OCI-LY7 (cell line): ENCODE data around the gene KLHL4. TPM values are rescaled to one million over a fixed set of nuclear protein-coding genes. Genes with fewer than 3 reads are reported as not detected.
"Not testable (repeated sequence)": the region's sequence is repeated elsewhere in the genome, so short reads cannot be mapped to it uniquely, and the experiment has no call there.

Source experiments
- BruUV-seq: library from RNA; stranded (reverse); fragments of 400-500 nt; replicated peaks from 2 replicates; lab custom pipeline; 2021; lab: Mats Ljungman, UMichigan
- CTCF ChIA-PET: fragments of 300-600 bp; sonication (Branson Sonifier 250); formaldehyde crosslinking; loops from one replicate; lab custom pipeline; 2022; ENCODE audit warnings: antibody characterized with exemption; ENCODE audit not compliant: unreplicated experiment; lab: Charles Lee
- POLR2A ChIA-PET: fragments of 300-600 bp; sonication (Branson Sonifier 250); formaldehyde crosslinking; loops from one replicate; lab custom pipeline; 2022; ENCODE audit warnings: antibody characterized with exemption; lab: Charles Lee
- DNase-seq: peaks from one replicate; pipeline ENCODE4 v3.0.0-alpha.2; 2015; ENCODE audit warnings: low spot score
- H2AFZ ChIP-seq: fragments of 200-600 bp; sonication (generic), shearing (Covaris generic); 2 replicates; pipeline ENCODE4 v1.6.1; 2014; ENCODE audit warnings: mild to moderate bottlenecking, antibody characterized with exemption, low read length, moderate library complexity
- H3K27ac ChIP-seq: fragments of 200-600 bp; sonication (generic); 2 replicates; pipeline ENCODE4 v1.5.1; 2014; ENCODE audit warnings: mixed run types, low read depth, mild to moderate bottlenecking, moderate library complexity, low read length, inconsistent platforms; ENCODE audit not compliant: poor library complexity, severe bottlenecking
- H3K36me3 ChIP-seq: fragments of 200-600 bp; sonication (generic); 2 replicates; pipeline ENCODE4 v1.6.1; 2014; ENCODE audit warnings: mild to moderate bottlenecking, antibody characterized with exemption, low read length, moderate library complexity, mixed read lengths; ENCODE audit not compliant: insufficient read depth
- H3K4me1 ChIP-seq: fragments of 200-600 bp; sonication (generic); 2 replicates; pipeline ENCODE4 v1.5.1; 2014; ENCODE audit warnings: mild to moderate bottlenecking, low read length; ENCODE audit not compliant: insufficient read depth, poor library complexity, severe bottlenecking
- H3K4me2 ChIP-seq: fragments of 200-600 bp; sonication (generic); 2 replicates; pipeline ENCODE4 v1.6.1; 2014; ENCODE audit warnings: mild to moderate bottlenecking, low read length
- H3K4me3 ChIP-seq: fragments of 200-600 bp; sonication (generic); 2 replicates; pipeline ENCODE4 v1.5.1; 2014; ENCODE audit warnings: mild to moderate bottlenecking, low read depth, low read length; ENCODE audit not compliant: poor library complexity, severe bottlenecking
- H3K79me2 ChIP-seq: fragments of 200-600 bp; sonication (generic); 2 replicates; pipeline ENCODE4 v1.6.1; 2016; ENCODE audit warnings: low read depth, mild to moderate bottlenecking, low read length, moderate library complexity, mixed read lengths; ENCODE audit not compliant: insufficient read depth
- H3K9me2 ChIP-seq: fragments of 200-600 bp; sonication (generic); 2 replicates; pipeline ENCODE4 v1.6.1; 2016; ENCODE audit warnings: mild to moderate bottlenecking, low read length, mixed read lengths; ENCODE audit not compliant: insufficient read depth
- H3K9me3 ChIP-seq: fragments of 200-600 bp; sonication (generic); 2 replicates; pipeline ENCODE4 v1.6.1; 2014; ENCODE audit warnings: mild to moderate bottlenecking, mixed run types, low read length, mixed read lengths
- H4K20me1 ChIP-seq: fragments of 200-600 bp; sonication (generic); 2 replicates; pipeline ENCODE4 v1.6.1; 2014; ENCODE audit warnings: mild to moderate bottlenecking, antibody characterized with exemption, low read length, moderate library complexity, mixed read lengths; ENCODE audit not compliant: insufficient read depth
- CTCF ChIP-seq: fragments of 200-600 bp; sonication (generic); conservative IDR thresholded peaks from 2 replicates; pipeline ENCODE4 v1.5.1; 2014; ENCODE audit warnings: mild to moderate bottlenecking, antibody characterized with exemption, low read length, moderate library complexity, mixed read lengths
- EZH2phosphoT487 ChIP-seq: fragments of 200-600 bp; sonication (generic); IDR thresholded peaks from 2 replicates; pipeline ENCODE4 v1.6.1; 2018; ENCODE audit warnings: low read depth, borderline replicate concordance, mild to moderate bottlenecking, mixed run types, antibody characterized with exemption, low read length, moderate library complexity, mixed read lengths
- intact Hi-C: fragments of 100-400 bp; cut with micrococcal nuclease; formaldehyde crosslinking; loops from one replicate; pipeline ENCODE4 v1.10.0; 2022; ENCODE audit not compliant: unreplicated experiment
- total RNA-seq, 2 experiments: library from RNA; depleted of rRNA in 1 of 2; stranded (reverse); fragments of >200 nt in 1 of 2; shearing (Covaris generic) in 1 of 2; gene quantifications; 2 replicates each; pipeline ENCODE4 v1.2.3, GENCODE V29; 2014 to 2022

KLHL4 gene
- total RNA-seq, 2 experiments from 2014 or later = not detected

- Histone ChIP-seq H3K4me1 (no peaks in the 10 kb centered on the region), H3K9me2 (no peaks in the 10 kb centered on the region), H3K4me2 (no peak overlapping the region), H3K9me3 (no peaks in the 10 kb centered on the region), H3K27ac (no peak overlapping the region), H4K20me1 (no peaks in the 10 kb centered on the region), H3K4me3 (no peak overlapping the region), H2AFZ (no peak overlapping the region), H3K79me2 (no peaks in the 10 kb centered on the region), H3K36me3 (no peaks in the 10 kb centered on the region)
- DNase-seq = no peak
- CTCF ChIA-PET = no interaction called here
- TF ChIP-seq EZH2phosphoT487 (no peak), CTCF (no peak)
- intact Hi-C loops = no loop called here
- no TSS peak for BruUV-seq
- POLR2A ChIA-PET = no interaction called here
Measured at GRCh38 chrX:87693204-87693603, 175.6 kb downstream of the KLHL4 start.

DNA sequence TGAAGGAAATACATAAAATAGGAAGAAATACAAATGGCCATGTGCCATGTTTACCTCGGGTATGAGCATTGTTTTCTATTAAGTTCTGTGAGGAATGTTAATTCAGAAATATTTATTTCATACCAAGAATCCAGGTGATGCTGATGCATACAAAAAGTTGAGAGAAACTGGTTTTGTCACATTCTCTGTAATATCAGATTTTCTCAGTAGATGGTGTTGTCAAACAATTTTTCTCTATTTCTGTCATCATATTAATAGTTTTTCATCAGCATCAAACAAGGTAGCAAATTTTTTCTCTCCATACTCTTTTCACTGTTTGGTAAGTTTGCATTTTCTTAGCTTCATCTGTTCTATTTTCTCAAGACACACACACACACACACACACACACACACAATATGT lies 179.8 kb downstream of the KLHL4 start:
- no peaks in the 10 kb centered on the region for H4K20me1 ChIP-seq
- TF ChIP-seq CTCF = no peak
- TF ChIP-seq EZH2phosphoT487 = no peak
- no peaks in the 10 kb centered on the region for H3K4me1 ChIP-seq
- ChIA-PET POLR2A (no interaction called here), CTCF (no interaction called here)
- no peaks in the 10 kb centered on the region for H3K9me2 ChIP-seq
- no peaks in the 10 kb centered on the region for H3K79me2 ChIP-seq
- no peak for DNase-seq
- H3K27ac ChIP-seq = no peak overlapping the region
- no TSS peak for BruUV-seq
- intact Hi-C loops = no loop called here
- no peak overlapping the region for H2AFZ ChIP-seq
- H3K4me2 ChIP-seq = no peak overlapping the region
- no peaks in the 10 kb centered on the region for H3K9me3 ChIP-seq
- no peaks in the 10 kb centered on the region for H3K36me3 ChIP-seq
- no peak overlapping the region for H3K4me3 ChIP-seq

- Histone ChIP-seq H3K79me2 (no peaks in the 10 kb centered on the region), H2AFZ (no peak overlapping the region), H3K4me1 (no peaks in the 10 kb centered on the region), H3K4me2 (no peak overlapping the region), H3K4me3 (no peak overlapping the region), H3K9me2 (no peaks in the 10 kb centered on the region), H3K9me3 (no peaks in the 10 kb centered on the region), H4K20me1 (no peaks in the 10 kb centered on the region), H3K36me3 (no peaks in the 10 kb centered on the region), H3K27ac (no peak overlapping the region)
- no TSS peak for BruUV-seq
- no peak for TF ChIP-seq EZH2phosphoT487
- no peak for TF ChIP-seq CTCF
- intact Hi-C loops = no loop called here
- ChIA-PET POLR2A (no interaction called here), CTCF (no interaction called here)
- no peak for DNase-seq
Measured at GRCh38 chrX:87702795-87703194, 185.2 kb downstream of the KLHL4 start.

DNA sequence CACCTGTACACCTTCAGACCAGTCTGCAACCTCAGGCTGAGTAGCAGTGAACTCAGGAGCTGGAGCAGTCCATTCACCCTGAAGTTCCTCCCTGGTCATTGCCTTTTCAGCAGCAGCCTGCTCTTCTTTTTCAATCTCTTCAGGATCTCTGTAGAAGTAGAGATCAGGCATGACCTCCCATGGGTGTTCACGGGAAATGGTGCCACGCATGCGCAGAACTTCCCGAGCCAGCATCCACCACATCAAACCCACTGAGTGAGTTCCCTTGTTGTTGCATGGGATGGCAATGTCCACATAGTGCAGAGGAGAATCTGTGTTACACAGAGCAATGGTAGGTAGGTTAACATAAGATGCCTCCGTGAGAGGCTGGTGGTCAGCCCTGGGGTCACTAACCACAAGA lies 185.9 kb downstream of the KLHL4 start:
- H3K4me2 ChIP-seq, H3K9me2 ChIP-seq, intact Hi-C loops, H3K79me2 ChIP-seq, POLR2A ChIA-PET, CTCF ChIA-PET, H4K20me1 ChIP-seq, H3K36me3 ChIP-seq, BruUV-seq, DNase-seq, H3K4me1 ChIP-seq, H3K9me3 ChIP-seq, H2AFZ ChIP-seq, H3K27ac ChIP-seq, H3K4me3 ChIP-seq: not testable (repeated sequence)
